Activated effector memory CD4-positive, alpha-beta T cell treated with Interleukin-2 at 50 U/mL for 16 hours (primary cell): ENCODE data around the gene PSENEN.

Source experiments
- DNase-seq: peaks from one replicate; pipeline ENCODE4 v3.0.0-alpha.2; 2020

PSENEN gene

GRCh38 chr19:35775298-35776101 lies 30.0 kb downstream of the PSENEN start, which contains the start of gene ARHGAP33:
TSS of gene ARHGAP33 (plus strand) at chr19:35775564. CDS start at chr19:35775659, 95 bp downstream.
- peak; percentile 97 for DNase-seq

DNA sequence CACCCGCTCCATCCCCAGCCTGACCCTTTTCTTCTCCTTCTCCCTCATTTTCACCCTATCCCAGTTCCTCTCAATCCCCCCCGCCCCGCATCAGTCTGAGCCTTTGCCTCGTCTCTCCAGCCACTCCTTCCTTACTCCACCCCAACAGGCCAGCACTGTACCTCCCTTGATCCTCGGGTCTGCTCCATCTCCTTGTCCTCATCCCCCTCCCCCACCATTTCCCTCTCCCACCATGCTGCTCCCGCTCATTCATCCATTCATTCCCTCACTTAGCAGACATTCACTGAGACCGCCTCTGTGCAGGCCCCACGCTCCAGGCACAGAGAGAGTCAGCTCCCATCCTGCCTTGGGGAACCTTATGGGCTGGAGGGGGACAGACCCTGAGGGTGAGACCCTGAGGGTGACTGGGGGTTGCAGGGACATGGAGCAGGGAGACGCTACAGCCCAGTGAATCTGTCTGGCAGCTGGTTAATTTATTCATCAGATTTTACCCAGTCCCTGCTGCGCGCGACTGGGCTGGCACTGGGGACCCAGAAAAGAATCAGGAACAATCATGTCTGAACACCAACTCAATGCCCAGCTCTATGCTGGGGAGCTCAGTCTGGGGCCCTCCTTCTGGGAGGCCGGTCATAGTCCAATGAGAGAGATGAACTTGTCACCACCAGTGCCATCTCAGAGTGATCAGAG lies 30.8 kb downstream of the PSENEN start:
- no peak for DNase-seq

DNA sequence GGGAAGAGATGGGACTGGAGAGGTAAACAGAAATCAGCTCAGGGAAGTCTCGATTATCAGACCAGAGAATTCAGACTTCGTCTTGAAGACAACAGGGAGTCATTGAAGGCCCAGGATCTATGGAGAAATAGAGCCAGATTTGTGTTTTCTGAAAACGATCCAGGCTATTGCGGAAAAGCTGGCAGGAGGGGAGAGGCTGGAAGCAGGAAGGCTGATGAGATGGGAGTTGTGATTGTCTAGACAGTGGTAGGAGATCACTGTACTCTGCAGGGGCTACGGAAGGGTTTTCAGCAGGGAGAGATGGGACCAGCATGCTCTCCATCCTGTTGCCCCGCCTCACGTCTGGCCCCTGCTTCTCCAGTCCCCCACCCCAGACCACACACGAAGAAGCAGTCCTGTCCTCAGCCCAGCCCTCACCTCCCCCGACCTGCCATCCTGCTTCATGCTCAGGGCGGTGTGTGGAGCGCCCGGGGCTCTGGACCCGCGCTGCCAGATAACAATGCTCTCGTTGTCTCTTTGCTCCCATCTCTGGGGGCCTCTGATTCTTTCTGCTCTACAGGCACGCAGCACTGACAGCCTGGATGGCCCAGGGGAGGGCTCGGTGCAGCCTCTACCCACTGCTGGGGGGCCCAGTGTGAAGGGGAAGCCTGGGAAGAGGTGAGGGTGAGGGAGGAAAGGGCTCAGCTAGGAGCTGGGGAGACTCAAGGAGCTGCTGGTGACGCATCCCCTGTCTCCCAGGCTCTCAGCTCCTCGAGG lies 31.8 kb downstream of the PSENEN start:
- no peak for DNase-seq

DNA sequence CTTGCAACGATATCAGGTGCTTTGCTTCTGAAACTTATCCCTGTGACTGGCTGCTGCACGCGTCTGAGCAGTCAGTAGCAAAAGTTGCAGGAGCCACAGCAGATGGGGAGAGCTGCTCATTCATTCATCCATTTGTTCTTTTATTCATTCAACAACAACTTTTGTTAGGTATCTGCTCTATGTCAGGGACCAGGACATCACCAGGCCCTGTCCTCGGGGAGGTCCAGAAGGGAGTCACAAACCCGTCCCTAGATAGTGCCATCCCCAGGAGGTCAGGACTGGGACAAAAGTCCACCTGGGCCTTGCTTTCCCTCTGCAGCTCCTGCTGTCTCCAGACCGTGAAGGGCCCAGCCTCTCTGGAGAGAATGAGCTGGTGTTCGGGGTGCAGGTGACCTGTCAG lies 32.5 kb downstream of the PSENEN start:
- no peak for DNase-seq

GRCh38 chr19:35779033-35779432 lies 33.6 kb downstream of the PSENEN start:
- no peak for DNase-seq

- no peak for DNase-seq
Measured at GRCh38 chr19:35780058-35780457, 34.6 kb downstream of the PSENEN start.

DNA sequence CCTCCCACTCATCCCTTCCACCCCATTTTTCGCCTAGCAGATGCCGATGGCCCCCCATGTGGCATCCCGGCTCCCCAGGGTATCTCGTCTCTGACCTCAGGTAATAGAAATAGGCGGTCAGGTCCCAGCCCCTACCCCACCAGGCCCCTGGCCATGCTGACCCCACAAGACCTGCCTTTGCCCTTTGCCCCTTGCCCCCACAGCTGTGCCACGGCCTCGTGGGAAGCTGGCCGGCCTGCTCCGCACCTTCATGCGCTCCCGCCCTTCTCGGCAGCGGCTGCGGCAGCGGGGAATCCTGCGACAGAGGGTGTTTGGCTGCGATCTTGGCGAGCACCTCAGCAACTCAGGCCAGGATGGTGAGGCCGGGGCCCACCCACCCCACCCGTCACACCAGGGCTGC lies 35.3 kb downstream of the PSENEN start:
- DNase-seq: no peak

DNA sequence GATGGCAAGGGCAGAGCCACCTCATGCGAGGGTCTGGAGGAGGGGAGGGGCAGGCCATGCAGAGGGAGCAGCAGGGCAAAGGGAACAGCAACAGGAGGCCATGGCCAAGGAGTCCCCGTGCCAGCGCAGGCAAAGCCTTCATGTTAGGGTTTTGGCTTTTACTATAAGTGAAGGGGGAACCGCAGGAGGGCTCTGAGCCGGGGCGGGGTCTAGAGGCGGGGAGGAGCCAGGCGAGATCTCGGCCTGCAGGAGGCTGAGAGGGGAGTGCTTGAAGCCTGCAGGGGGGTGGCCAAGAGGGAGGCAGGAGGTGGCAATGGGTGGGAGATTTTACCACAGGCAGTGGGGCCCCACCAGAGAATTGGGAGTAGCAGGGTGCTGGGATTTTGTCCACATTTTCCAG lies 36.2 kb downstream of the PSENEN start:
- DNase-seq: no peak

- DNase-seq: no peak
Measured at GRCh38 chr19:35782589-35782988, 37.1 kb downstream of the PSENEN start.

DNA sequence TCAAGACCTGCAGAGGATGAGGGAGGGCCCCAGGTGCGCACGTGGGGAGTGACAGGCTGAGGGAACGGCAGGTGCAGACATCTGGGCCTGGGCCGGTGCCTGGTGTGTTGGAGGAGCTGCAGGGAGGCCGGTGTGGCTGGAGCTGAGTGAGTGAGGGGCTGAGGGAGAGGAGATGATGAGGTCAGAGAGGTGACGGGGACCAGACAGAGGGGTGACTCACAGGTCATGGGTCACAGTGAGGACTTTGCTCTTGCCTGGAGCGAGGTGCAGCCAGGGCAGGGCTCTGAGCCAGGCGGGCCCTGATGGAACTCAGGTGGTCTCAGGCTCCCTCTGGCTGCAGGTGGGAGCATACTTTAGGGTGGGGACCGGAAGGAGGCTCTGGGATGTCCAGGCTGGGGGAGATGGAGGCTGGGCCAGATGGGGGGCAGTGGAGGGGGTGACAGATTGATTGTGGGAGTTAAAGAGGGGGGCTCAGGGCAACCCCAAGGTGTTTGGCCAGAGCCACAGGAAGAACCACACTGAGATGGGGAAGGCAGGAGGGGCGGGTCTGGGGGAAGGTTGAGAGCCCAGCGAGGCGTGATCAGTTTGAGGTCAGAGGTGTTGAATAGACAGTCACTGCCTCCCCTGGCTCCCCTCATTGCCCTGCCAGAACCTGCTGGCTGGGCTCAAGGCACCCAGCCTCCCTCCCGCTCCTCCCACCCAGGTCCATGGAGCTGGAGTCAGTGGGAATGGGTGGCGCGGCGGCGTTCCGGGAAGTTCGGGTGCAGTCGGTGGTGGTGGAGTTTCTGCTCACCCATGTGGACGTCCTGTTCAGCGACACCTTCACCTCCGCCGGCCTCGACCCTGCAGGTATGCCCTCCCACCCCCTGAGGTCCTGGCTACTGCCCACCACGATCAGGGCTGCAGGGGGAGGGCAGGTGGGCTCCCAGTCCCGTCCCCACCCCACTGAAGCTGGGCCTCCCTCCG lies 38.3 kb downstream of the PSENEN start:
- DNase-seq: no peak

DNA sequence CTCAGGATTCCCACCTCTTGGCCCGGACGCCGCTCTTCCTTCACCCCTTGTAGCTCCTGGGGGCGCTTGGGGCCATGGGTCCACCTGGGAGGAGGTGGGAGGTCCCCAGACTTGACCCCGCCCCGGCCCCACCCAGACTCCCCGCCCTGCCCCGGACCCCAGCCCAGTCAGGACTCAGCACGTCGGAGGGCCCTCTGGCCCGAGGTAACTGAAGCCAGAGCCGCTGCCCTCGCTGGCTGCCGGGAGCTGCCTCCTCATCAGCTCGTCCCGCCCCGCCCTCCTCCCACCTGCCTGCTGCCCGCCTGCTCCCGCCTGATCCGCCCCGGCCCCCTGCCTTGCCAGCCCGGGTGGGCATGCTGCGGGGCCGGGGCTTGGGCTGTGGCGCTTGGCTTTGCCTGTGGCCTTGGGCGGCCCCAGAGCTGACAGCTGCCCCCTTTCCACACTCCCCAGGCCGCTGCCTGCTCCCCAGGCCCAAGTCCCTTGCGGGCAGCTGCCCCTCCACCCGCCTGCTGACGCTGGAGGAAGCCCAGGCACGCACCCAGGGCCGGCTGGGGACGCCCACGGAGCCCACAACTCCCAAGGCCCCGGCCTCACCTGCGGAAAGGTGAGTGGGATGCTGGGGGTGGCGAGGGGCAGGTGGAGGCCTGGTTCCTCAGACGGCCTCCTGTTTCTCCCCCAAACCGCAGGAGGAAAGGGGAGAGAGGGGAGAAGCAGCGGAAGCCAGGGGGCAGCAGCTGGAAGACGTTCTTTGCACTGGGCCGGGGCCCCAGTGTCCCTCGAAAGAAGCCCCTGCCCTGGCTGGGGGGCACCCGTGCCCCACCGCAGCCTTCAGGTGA lies 39.3 kb downstream of the PSENEN start:
- no peak for DNase-seq

DNA sequence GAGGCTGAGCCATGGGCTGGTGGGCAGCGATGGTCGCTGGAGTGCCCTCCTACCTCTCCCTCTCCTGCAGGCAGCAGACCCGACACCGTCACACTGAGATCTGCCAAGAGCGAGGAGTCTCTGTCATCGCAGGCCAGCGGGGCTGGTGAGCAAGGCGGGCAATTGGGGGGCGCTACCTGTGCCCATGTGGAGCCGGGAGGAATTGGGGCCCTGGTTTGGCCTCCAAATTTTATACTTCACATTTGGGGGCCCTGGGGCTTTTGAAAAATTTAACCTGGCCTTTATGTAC lies 39.8 kb downstream of the PSENEN start:
- no peak for DNase-seq

GRCh38 chr19:35786299-35787160 lies 41.1 kb downstream of the PSENEN start:
- no peak for DNase-seq

GRCh38 chr19:35787227-35787799 lies 41.9 kb downstream of the PSENEN start:
- no peak for DNase-seq

- no peak for DNase-seq
Measured at GRCh38 chr19:35788205-35788960, 42.9 kb downstream of the PSENEN start.

GRCh38 chr19:35789195-35789977 lies 43.9 kb downstream of the PSENEN start:
- no peak for DNase-seq

- DNase-seq: no peak
Measured at GRCh38 chr19:35789978-35790944, 44.8 kb downstream of the PSENEN start.
